NCI-H2171 (cell line): ENCODE data around the gene SORCS2.

Experiments
- DNase-seq: peaks from one replicate; lab custom pipeline; 2025; lab: John Stamatoyannopoulos, UW

SORCS2 gene

GRCh38 chr4:7268941-7269340 lies 76.6 kb downstream of the SORCS2 start:
- DNase-seq: no peak

- DNase-seq: no peak
Measured at GRCh38 chr4:7270121-7270520, 77.8 kb downstream of the SORCS2 start.

GRCh38 chr4:7272404-7272803 lies 80.1 kb downstream of the SORCS2 start:
- no peak for DNase-seq

GRCh38 chr4:7273738-7274297 lies 81.5 kb downstream of the SORCS2 start:
- DNase-seq: no peak

- DNase-seq: no peak
Measured at GRCh38 chr4:7275067-7275466, 82.7 kb downstream of the SORCS2 start.

GRCh38 chr4:7275490-7276154 lies 83.3 kb downstream of the SORCS2 start:
- no peak for DNase-seq

GRCh38 chr4:7276515-7276914 lies 84.2 kb downstream of the SORCS2 start:
- no peak for DNase-seq

- DNase-seq: no peak
Measured at GRCh38 chr4:7278071-7278765, 85.9 kb downstream of the SORCS2 start.

GRCh38 chr4:7278981-7279380 lies 86.6 kb downstream of the SORCS2 start:
- no peak for DNase-seq

GRCh38 chr4:7279902-7280301 lies 87.6 kb downstream of the SORCS2 start:
- DNase-seq: no peak

GRCh38 chr4:7280926-7281690 lies 88.8 kb downstream of the SORCS2 start:
- DNase-seq: no peak

GRCh38 chr4:7281691-7282665 lies 89.6 kb downstream of the SORCS2 start:
- no peak for DNase-seq

- DNase-seq: no peak
Measured at GRCh38 chr4:7282786-7283440, 90.6 kb downstream of the SORCS2 start.

GRCh38 chr4:7285244-7286094 lies 93.1 kb downstream of the SORCS2 start:
- DNase-seq: peak; percentile 63

GRCh38 chr4:7286170-7286569 lies 93.8 kb downstream of the SORCS2 start:
- no peak for DNase-seq

- no peak for DNase-seq
Measured at GRCh38 chr4:7286798-7287197, 94.5 kb downstream of the SORCS2 start.

GRCh38 chr4:7287274-7287917 lies 95.1 kb downstream of the SORCS2 start:
- no peak for DNase-seq

- DNase-seq: no peak
Measured at GRCh38 chr4:7287918-7288280, 95.6 kb downstream of the SORCS2 start.

GRCh38 chr4:7288751-7289523 lies 96.6 kb downstream of the SORCS2 start:
- no peak for DNase-seq
